Effector memory CD4-positive, alpha-beta T cell (primary cell): ENCODE results near the gene TTLL5.

Source experiments
- DNase-seq, 3 donors: peaks; one replicate each; pipeline ENCODE4 v3.0.0-alpha.2; 2020
- H3K27ac ChIP-seq: 2 replicates; pipeline ENCODE4 v1.7.0; 2013; ENCODE audit warnings: mild to moderate bottlenecking, low read length, moderate library complexity; ENCODE audit not compliant: insufficient read depth, poor library complexity, severe bottlenecking
- H3K27me3 ChIP-seq: replicated peaks from 2 replicates; pipeline ENCODE4 v1.7.0; 2013; ENCODE audit warnings: mild to moderate bottlenecking, low read length; ENCODE audit not compliant: insufficient read depth, control insufficient read depth, poor library complexity, severe bottlenecking
- H3K36me3 ChIP-seq: 2 replicates; pipeline ENCODE4 v1.7.0; 2013; ENCODE audit warnings: mild to moderate bottlenecking, low read length, moderate library complexity; ENCODE audit not compliant: control insufficient read depth, insufficient read depth
- H3K4me1 ChIP-seq: 2 replicates; pipeline ENCODE4 v1.7.0; 2013; ENCODE audit warnings: low read length, mild to moderate bottlenecking; ENCODE audit not compliant: control insufficient read depth, insufficient read depth, poor library complexity, severe bottlenecking
- H3K4me3 ChIP-seq: 2 replicates; pipeline ENCODE4 v1.7.0; 2013; ENCODE audit warnings: low read length, low read depth, mild to moderate bottlenecking; ENCODE audit not compliant: insufficient read depth, poor library complexity, severe bottlenecking
- H3K9me3 ChIP-seq: 2 replicates; pipeline ENCODE4 v1.7.0; 2013; ENCODE audit warnings: mild to moderate bottlenecking, low read length, moderate library complexity; ENCODE audit not compliant: control insufficient read depth

TTLL5 gene

DNA sequence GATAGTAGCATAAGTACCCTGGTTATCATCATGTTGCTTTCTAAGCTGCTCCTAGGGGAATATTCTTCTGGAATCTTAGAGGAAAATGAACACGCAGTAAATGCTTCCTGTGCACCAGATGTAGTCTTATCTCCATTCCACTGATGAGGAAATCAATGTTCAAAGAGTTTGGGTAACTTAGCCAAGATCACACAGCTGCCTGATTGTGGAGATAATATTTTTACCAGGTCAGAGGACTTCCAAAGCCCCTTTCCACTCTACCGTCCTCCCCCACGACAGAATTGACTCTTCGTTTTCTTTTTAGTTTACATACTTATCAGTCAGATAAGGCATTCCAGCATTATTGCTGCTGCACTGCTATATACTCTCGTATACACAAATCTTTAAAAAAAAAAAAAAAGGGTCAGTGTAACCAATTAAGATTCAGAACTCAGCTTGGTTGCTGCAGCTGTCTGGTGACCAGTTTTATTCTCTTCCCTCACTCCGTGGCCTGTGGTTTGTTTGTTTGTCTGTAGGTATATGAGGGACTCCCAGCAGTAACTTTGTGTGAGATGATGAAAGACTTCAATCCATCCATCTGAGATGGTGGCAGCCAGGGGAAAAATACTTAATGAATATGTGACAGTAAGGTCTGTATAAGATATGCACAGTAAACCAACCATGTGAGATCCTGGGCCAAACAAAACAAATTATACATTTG lies 210.3 kb downstream of the TTLL5 start:
- Histone ChIP-seq H3K9me3 (no peaks in the 10 kb centered on the region), H3K36me3 (peaks cover 6% of the 10 kb centered on the region), H3K4me3 (no peak overlapping the region), H3K4me1 (no peaks in the 10 kb centered on the region), H3K27ac (no peak overlapping the region), H3K27me3 (no peaks in the 10 kb centered on the region)
- no peak for DNase-seq

DNA sequence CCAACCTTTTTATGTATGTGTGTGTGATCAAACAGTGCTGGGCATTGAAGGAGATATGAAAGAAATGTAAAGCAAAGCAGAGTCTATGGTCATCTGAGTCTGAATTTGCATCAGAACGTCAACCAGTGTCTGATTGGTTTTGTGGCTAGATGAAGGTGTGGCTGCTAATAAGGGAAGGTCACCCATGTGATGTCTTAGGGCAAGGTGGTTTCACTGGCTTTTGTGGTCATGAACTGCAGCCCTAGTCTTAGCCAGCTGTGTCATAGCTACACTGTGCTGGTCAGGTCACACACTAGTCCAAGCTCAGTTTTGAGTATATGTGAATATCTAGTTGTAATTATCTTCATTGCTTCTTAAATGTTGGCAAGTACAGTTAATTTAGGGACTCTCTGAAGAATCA lies 214.9 kb downstream of the TTLL5 start:
- H3K27ac ChIP-seq: no peak overlapping the region
- no peak for DNase-seq
- H3K36me3 ChIP-seq: peaks cover 6% of the 10 kb centered on the region

DNA sequence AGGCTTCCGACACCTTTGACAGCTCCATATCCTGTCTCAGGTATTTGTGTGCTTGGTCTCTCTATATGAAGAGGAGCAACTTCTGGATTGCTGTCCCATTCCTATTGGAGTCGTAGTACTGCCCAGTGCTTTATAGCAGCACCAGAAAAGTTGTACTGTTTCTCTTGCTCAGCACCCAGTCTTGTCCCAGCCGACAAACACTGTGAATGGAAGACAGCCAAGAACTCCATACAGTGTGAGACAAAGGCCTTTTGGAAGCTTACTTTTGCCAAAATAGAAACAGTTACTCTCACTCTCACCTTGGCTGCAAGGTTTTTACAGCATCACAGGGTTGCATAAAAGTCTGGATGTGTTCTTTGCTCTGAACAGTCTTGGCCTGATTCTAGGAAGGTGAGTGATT lies 215.5 kb downstream of the TTLL5 start:
- no peaks in the 10 kb centered on the region for H3K9me3 ChIP-seq
- peaks cover 1% of the 10 kb centered on the region for H3K36me3 ChIP-seq
- H3K4me3 ChIP-seq: no peak overlapping the region
- H3K27me3 ChIP-seq: no peaks in the 10 kb centered on the region
- DNase-seq: no peak
- no peak overlapping the region for H3K27ac ChIP-seq
- H3K4me1 ChIP-seq: no peaks in the 10 kb centered on the region

More for the DNA sequence above, 214.9 kb downstream of the TTLL5 start:
- Histone ChIP-seq H3K9me3 (no peaks in the 10 kb centered on the region), H3K4me1 (no peaks in the 10 kb centered on the region), H3K27me3 (no peaks in the 10 kb centered on the region), H3K4me3 (no peak overlapping the region)

DNA sequence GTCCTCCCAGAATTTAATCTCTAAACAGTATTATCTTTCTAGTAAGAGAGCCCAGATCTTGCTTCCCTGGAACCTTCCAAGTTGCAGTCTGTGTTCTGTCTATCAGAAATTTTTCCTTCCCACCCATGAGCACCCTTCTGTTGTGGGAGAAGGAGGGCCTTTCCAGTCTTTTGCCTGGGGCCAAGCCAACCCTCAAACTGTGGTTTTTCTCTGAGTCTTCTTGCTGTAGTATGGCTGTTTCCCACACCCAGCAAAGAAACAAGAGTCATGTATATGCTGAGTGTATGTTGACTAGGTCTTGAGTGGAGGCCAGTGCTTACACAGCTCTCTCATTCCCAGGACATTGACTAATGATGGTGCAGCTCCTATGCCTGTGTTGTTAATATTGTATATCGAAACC lies 216.2 kb downstream of the TTLL5 start:
- no peak overlapping the region for H3K4me3 ChIP-seq
- no peaks in the 10 kb centered on the region for H3K4me1 ChIP-seq
- H3K9me3 ChIP-seq: no peaks in the 10 kb centered on the region
- DNase-seq: no peak
- H3K27me3 ChIP-seq: no peaks in the 10 kb centered on the region
- no peak overlapping the region for H3K27ac ChIP-seq
- H3K36me3 ChIP-seq: no peaks in the 10 kb centered on the region

DNA sequence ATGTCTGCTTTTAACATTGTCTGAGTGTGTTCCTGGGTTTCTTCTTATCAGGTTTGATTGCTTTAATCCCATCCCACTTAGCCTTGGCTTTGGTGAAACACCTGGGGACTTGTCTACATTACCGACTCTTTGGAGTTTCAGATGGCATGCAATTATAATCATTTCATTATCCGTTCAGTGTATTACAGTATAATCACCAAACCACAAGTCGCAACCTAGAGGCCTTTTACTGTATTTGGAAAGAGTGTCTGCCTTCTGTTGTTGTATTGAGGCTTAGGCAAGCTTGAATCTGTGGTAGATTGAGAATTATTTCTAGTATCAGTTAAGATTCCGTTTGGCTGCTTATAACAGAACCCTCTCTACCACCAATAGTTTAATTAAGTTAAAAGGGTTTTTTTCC lies 216.8 kb downstream of the TTLL5 start:
- H3K4me1 ChIP-seq: no peaks in the 10 kb centered on the region
- no peaks in the 10 kb centered on the region for H3K27me3 ChIP-seq
- H3K36me3 ChIP-seq: no peaks in the 10 kb centered on the region
- no peak for DNase-seq
- H3K4me3 ChIP-seq: no peak overlapping the region
- H3K9me3 ChIP-seq: no peaks in the 10 kb centered on the region
- H3K27ac ChIP-seq: no peak overlapping the region

DNA sequence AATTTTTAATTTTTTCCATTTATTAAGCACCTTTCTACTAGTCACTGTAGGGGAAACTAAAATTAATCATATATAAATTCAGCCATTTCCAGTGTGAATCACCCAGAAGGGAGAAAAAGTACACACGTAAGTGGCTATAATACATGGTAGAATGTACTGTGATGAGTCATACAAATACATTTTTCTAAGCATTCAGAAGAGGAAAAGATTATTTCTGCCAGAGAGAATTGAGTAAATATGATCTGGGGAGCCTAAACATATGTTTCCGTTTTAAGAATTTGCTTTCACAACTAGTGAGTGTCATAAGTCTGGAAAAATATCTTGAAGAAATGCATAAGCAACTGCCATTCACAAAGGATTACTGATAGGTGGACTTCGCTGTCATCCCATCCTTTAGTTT lies 218.0 kb downstream of the TTLL5 start:
- H3K36me3 ChIP-seq: no peaks in the 10 kb centered on the region
- H3K4me3 ChIP-seq: no peak overlapping the region
- no peaks in the 10 kb centered on the region for H3K4me1 ChIP-seq
- no peak overlapping the region for H3K27ac ChIP-seq
- no peak for DNase-seq
- no peaks in the 10 kb centered on the region for H3K9me3 ChIP-seq
- H3K27me3 ChIP-seq: no peaks in the 10 kb centered on the region

DNA sequence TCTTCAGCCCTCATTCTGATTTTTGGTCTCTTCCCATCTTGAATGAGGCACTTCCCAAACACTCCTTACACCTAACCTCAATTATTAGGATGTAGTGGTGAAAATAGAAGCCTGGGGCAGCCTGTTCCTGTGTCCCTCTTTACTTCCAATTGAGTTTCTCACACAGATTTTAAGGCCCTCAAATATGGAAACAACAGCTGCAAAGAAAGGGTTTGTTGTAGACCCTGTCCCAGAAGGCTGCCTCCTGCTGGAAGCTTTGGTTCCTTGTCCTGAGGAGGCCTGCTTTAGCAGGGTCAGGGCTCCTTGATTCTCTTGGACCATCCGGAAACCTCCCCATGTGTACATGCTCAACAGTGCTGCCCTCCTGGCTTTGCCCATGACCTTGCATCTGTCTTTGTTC lies 219.5 kb downstream of the TTLL5 start:
- Histone ChIP-seq H3K27me3 (no peaks in the 10 kb centered on the region), H3K4me1 (no peaks in the 10 kb centered on the region), H3K36me3 (no peaks in the 10 kb centered on the region), H3K9me3 (no peaks in the 10 kb centered on the region), H3K27ac (no peak overlapping the region), H3K4me3 (no peak overlapping the region)
- no peak for DNase-seq

DNA sequence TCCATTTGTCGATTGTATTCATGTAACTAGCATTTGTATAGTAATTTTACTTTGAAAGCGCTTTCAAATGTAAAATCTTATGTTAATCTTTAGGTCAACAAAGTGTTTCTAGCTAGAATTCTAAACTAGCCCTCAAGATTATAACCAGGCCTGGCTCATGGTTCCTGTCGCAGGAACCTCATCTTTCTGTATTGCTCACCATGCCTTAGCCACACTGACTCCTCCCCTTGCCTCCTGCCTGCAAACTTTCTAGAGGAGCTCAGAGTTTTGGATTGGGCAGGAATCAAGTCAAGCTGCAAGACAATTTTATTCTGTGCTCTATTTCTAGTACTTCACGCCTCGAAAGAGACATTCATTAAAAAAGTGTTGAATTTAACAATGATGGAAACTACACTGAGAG lies 220.9 kb downstream of the TTLL5 start:
- Histone ChIP-seq H3K4me1 (no peaks in the 10 kb centered on the region), H3K27ac (no peak overlapping the region), H3K4me3 (no peak overlapping the region), H3K27me3 (no peaks in the 10 kb centered on the region), H3K9me3 (no peaks in the 10 kb centered on the region), H3K36me3 (no peaks in the 10 kb centered on the region)
- no peak for DNase-seq

DNA sequence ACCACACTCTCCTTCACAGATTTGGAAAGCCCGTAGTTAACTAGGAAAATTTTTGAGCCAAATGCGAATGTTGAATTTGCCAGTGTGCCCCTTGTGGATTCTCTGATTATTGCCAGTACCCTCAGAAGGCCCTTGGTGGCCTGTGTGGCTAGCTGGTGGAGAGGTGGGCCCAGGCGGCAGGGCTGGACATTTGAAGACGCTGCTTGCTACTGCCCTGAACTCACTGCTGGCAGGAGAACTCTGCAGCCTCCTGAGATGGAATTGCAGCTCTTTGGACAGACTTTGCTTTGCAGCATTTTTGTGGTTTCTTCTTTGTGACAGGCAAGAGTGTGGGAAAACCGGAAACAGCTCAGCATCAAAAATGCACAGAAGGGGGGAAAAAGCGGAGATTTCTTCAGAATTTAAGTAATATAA lies 223.2 kb downstream of the TTLL5 start:
- Histone ChIP-seq H3K36me3 (no peaks in the 10 kb centered on the region), H3K9me3 (no peaks in the 10 kb centered on the region), H3K27me3 (no peaks in the 10 kb centered on the region), H3K4me3 (no peak overlapping the region), H3K27ac (no peak overlapping the region), H3K4me1 (no peaks in the 10 kb centered on the region)
- DNase-seq: no peak

DNA sequence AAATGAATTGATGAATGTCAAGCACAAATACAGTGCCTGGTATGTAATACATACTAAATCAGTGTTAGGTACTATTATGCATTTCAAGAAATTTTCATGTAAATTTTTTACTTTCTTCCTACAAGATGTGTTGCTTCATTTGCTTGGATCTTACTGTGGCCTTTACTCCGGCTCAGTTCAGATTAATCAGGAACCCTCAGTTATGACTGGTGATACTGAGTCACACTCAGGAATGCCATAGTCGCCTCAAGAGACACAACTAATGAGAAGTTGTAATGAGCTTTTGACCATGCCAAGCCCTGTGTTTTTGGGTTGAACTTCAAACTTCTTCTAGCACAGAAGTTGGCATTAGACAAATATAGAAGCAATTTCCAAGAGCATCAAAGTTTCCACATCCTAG lies 224.8 kb downstream of the TTLL5 start:
- Histone ChIP-seq H3K27me3 (no peaks in the 10 kb centered on the region), H3K27ac (no peak overlapping the region), H3K4me3 (no peak overlapping the region), H3K36me3 (no peaks in the 10 kb centered on the region), H3K4me1 (no peaks in the 10 kb centered on the region), H3K9me3 (no peaks in the 10 kb centered on the region)
- DNase-seq: no peak
